ENCODE data around the gene ARHGEF17. TPM values are rescaled to one million over a fixed set of nuclear protein-coding genes. Genes with fewer than 3 reads are reported as not detected.

Gene ARHGEF17
- total RNA-seq, 1 donor from 2014 or later: 104 TPM

DNA sequence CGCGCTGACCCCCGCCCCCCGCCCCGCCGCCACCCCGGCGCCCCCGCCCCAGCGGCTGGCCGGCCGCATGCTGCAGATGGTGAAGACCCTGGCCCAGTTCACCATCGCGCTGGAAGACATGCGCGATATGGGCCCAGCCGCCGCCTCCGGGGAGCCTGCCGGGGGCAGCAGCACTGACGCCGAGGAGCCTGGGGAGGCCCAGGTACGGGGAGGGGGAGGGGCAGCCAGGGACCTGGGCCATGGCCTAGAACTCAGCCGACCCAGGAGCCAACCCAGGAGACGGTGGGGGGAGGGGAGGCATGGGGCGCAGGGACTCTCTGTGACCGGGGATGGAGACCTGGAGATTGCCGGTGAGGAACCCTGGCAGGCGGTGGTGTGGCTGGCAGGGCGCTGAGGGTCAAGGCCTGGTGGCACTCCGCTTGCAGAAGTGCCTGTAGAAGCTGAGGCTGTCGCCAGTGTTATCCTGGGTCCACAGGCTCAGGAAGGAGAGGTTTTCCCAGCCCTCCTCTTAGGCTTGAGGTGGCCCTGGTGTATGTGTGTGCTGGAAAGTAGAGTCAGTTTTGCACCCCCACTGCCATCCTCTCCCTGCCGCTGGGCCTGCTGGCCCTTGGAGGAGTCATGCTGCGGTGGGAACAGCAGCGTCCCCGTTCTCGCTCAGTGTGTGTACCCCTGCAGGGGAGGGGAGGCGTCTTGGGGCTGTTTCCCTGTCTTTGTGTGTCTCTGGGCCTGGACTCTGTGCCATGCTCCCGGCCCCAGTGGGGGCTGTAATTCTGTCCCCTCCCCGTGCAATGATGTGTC lies 35.2 kb downstream of the ARHGEF17 start:
- no peak for DNase-seq (ENCODE audit: extremely low spot score, unreplicated experiment)
- Mint-ChIP-seq H3K4me3 (ENCODE audit: unreplicated experiment) (no peak overlapping the region), H3K4me1 (ENCODE audit: unreplicated experiment) (peaks cover 22% of the 10 kb centered on the region), H3K27ac (ENCODE audit: unreplicated experiment) (no peak overlapping the region), H3K9me3 (ENCODE audit: unreplicated experiment) (no peaks in the 10 kb centered on the region), H3K27me3 (ENCODE audit: unreplicated experiment) (no peaks in the 10 kb centered on the region), H3K36me3 (ENCODE audit: unreplicated experiment) (peaks cover 2% of the 10 kb centered on the region)
- TF ChIP-seq, protein P1, sequence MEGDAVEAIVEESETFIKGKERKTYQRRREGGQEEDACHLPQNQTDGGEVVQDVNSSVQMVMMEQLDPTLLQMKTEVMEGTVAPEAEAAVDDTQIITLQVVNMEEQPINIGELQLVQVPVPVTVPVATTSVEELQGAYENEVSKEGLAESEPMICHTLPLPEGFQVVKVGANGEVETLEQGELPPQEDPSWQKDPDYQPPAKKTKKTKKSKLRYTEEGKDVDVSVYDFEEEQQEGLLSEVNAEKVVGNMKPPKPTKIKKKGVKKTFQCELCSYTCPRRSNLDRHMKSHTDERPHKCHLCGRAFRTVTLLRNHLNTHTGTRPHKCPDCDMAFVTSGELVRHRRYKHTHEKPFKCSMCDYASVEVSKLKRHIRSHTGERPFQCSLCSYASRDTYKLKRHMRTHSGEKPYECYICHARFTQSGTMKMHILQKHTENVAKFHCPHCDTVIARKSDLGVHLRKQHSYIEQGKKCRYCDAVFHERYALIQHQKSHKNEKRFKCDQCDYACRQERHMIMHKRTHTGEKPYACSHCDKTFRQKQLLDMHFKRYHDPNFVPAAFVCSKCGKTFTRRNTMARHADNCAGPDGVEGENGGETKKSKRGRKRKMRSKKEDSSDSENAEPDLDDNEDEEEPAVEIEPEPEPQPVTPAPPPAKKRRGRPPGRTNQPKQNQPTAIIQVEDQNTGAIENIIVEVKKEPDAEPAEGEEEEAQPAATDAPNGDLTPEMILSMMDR (IDR thresholded peaks at IDR 0.05): no peak

DNA sequence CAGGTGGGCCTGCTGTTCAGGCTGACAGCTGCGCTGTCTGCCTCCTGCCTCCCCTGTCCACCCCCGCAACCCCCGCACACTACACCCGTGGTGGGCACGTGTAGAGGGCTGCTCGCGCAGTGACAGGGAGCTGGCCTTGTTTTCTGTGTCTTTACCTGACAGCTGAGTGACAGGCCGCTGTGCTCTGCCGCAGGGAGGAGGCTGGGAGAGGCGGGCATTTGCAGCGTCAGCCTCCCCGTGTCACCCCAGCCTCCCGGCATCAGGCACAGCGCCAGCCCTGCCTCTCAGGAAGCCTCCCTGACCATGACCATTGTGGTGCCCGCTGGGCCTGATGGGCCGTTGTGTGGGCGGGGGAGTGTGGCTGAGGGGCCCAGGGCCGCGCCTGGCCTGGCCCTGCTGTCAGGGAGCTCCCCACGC lies 36.1 kb downstream of the ARHGEF17 start:
- Mint-ChIP-seq H3K4me3 (ENCODE audit: unreplicated experiment) (no peak overlapping the region), H3K27ac (ENCODE audit: unreplicated experiment) (peak overlapping the region; percentile 23), H3K4me1 (ENCODE audit: unreplicated experiment) (peaks cover 19% of the 10 kb centered on the region), H3K27me3 (ENCODE audit: unreplicated experiment) (no peaks in the 10 kb centered on the region), H3K9me3 (ENCODE audit: unreplicated experiment) (no peaks in the 10 kb centered on the region), H3K36me3 (ENCODE audit: unreplicated experiment) (peaks cover 2% of the 10 kb centered on the region)
- TF ChIP-seq, protein P1 (IDR thresholded peaks at IDR 0.05): no peak
- no peak for DNase-seq (ENCODE audit: extremely low spot score, unreplicated experiment)

DNA sequence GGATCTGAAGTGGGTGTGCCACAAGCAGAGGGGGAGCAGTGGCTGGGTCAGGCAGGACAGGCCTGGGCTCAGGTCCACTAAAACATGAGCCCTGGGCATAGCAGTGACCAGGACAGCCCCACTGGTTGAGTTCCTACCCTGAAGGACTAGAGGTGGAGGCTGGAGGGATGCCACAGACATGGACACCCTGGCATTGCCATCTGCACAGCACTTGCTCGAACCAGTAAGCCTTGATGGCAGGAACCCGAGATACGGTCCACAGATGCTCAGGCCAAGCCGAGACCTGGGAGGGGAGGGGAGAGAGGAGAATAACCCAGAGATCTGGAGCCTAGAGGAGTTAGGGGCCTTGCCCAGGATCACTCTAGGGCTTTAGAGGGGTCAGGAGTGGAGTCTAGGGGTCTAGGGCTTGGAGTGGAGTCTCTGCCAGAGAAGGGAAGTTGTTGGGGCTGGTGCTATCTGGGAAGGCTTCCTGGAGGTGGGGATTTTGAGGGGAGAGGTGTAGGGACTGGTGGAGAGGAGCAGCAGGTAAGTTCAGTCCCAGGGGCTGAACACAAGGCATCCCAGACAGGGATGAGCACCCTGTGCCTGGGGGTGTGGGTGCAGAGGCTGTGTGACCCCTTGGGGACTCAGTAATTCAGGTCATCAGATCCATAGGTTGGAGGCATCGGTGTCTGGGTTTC lies 37.5 kb downstream of the ARHGEF17 start:
- Mint-ChIP-seq H3K9me3 (ENCODE audit: unreplicated experiment) (no peaks in the 10 kb centered on the region), H3K27me3 (ENCODE audit: unreplicated experiment) (no peaks in the 10 kb centered on the region), H3K27ac (ENCODE audit: unreplicated experiment) (peak overlapping the region; percentile 63), H3K36me3 (ENCODE audit: unreplicated experiment) (peaks cover 5% of the 10 kb centered on the region), H3K4me3 (ENCODE audit: unreplicated experiment) (no peak overlapping the region), H3K4me1 (ENCODE audit: unreplicated experiment) (peaks cover 19% of the 10 kb centered on the region)
- no peak for DNase-seq (ENCODE audit: extremely low spot score, unreplicated experiment)
- TF ChIP-seq, protein P1 (IDR thresholded peaks at IDR 0.05): no peak

DNA sequence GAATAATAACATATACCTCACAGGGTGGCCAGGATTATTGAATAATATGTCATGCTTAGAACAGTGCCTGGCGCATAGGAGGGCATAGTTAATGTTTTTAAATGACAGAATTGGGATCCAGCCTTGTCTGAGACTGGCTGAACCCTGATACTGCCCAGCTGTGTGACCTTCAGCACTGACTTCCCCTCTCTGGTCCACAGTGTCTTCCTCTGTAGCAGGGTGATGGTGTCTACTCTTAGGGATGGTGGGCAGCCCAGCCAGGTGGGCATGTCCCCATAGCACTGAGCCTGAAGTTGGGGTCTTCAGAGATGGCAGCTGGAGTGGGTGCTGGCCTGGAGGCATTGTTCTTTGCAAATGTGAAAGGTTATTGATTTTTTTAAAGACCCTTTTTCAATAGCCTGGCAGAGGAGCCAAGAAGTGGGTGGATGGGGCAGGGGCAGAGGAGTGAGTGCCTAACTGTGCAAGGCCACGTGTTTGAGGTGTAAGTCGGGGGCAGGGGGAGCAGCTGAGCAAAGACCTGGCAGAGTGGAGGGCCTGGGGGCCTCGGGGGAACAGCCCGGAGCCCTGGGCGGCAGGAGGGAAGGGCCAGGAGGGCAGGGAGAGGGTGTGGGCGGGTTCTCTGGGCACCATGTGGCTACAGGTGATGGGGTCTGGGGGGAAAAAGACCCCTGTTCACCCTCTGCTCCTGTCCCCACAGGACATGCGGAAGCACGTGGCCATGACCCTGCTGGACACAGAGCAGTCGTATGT lies 38.3 kb downstream of the ARHGEF17 start:
- H3K27ac Mint-ChIP-seq (ENCODE audit: unreplicated experiment): peak overlapping the region; percentile 47

More for the DNA sequence above, 38.3 kb downstream of the ARHGEF17 start:
- TF ChIP-seq, protein P1 (IDR thresholded peaks at IDR 0.05): no peak
- H3K36me3 Mint-ChIP-seq (ENCODE audit: unreplicated experiment): peaks cover 5% of the 10 kb centered on the region
- H3K27me3 Mint-ChIP-seq (ENCODE audit: unreplicated experiment): no peaks in the 10 kb centered on the region
- peaks cover 27% of the 10 kb centered on the region for H3K4me1 Mint-ChIP-seq (ENCODE audit: unreplicated experiment)
- DNase-seq (ENCODE audit: extremely low spot score, unreplicated experiment): no peak
- H3K9me3 Mint-ChIP-seq (ENCODE audit: unreplicated experiment): no peaks in the 10 kb centered on the region
- H3K4me3 Mint-ChIP-seq (ENCODE audit: unreplicated experiment): no peak overlapping the region
